CD4-positive, CD25-positive, alpha-beta regulatory T cell (primary cell): ENCODE measurements around the gene HLCS. TPM values are rescaled to one million over a fixed set of nuclear protein-coding genes. Genes with fewer than 3 reads are reported as not detected.

Experiments
- ATAC-seq, 2 donors: fragments of 150-1000 bp; cut with Tn5 transposase; one replicate each; pipeline ENCODE4 v1.10.0; 2021; ENCODE audit warnings: low read depth in 2 of 2, moderate number of reproducible peaks in 2 of 2, moderate library complexity in 1 of 2
- DNase-seq, 3 donors: peaks; one replicate each; pipeline versions ENCODE4 v3.0.0 to v3.0.0-alpha.2; 2012 to 2022; ENCODE audit warnings: mixed read lengths in 1 of 3
- H3K27ac ChIP-seq: one replicate; pipeline ENCODE4 v1.7.0; 2013; ENCODE audit warnings: mild to moderate bottlenecking, low read length; ENCODE audit not compliant: insufficient read depth, poor library complexity, severe bottlenecking
- H3K27me3 ChIP-seq: one replicate; pipeline ENCODE4 v1.7.0; 2013; ENCODE audit warnings: low read length; ENCODE audit not compliant: control insufficient read depth, insufficient read depth
- H3K36me3 ChIP-seq: one replicate; pipeline ENCODE4 v1.7.0; 2013; ENCODE audit warnings: mild to moderate bottlenecking, low read length, moderate library complexity; ENCODE audit not compliant: control insufficient read depth, insufficient read depth
- H3K4me1 ChIP-seq: 2 replicates; pipeline ENCODE4 v1.7.0; 2013; ENCODE audit warnings: mild to moderate bottlenecking, low read length; ENCODE audit not compliant: insufficient read depth, control insufficient read depth, poor library complexity, severe bottlenecking
- H3K4me3 ChIP-seq: one replicate; pipeline ENCODE4 v1.7.0; 2013; ENCODE audit warnings: low read depth, mild to moderate bottlenecking, low read length, moderate library complexity
- H3K9me3 ChIP-seq, 2 experiments: 1 replicate in 1 of 2; 2 replicates in 1 of 2; pipeline ENCODE4 v1.7.0; 2013; ENCODE audit warnings: low read length in 2 of 2, mild to moderate bottlenecking in 1 of 2, moderate library complexity in 1 of 2; ENCODE audit not compliant: control insufficient read depth in 2 of 2
- H3K27ac Mint-ChIP-seq, 3 donors: one replicate each; pipeline ENCODE4 v1.8.0; 2020 to 2022; ENCODE audit warnings: mild to moderate bottlenecking in 3 of 3, mixed read lengths in 3 of 3, moderate library complexity in 2 of 3
- H3K27me3 Mint-ChIP-seq: one replicate; pipeline ENCODE4 v1.8.0; 2022; ENCODE audit warnings: mild to moderate bottlenecking, mixed read lengths
- H3K36me3 Mint-ChIP-seq: one replicate; pipeline ENCODE4 v1.8.0; 2020; ENCODE audit warnings: mixed read lengths
- H3K4me1 Mint-ChIP-seq, 4 donors: one replicate each; pipeline ENCODE4 v1.8.0; 2020 to 2022; ENCODE audit warnings: mixed read lengths in 4 of 4, mild to moderate bottlenecking in 1 of 4
- H3K4me3 Mint-ChIP-seq, 4 donors: one replicate each; pipeline ENCODE4 v1.8.0; 2020 to 2022; ENCODE audit warnings: mild to moderate bottlenecking in 4 of 4, mixed read lengths in 4 of 4, moderate library complexity in 3 of 4
- H3K9me3 Mint-ChIP-seq, 7 donors: one replicate each; pipeline ENCODE4 v1.8.0; 2020 to 2022; ENCODE audit warnings: mixed read lengths in 7 of 7, mild to moderate bottlenecking in 3 of 7, moderate library complexity in 2 of 7
- polyA plus RNA-seq, 4 donors: library from polyadenylated mRNA; unstranded; fragments of 300-500 nt; fragmentation: Illumina TruSeq; gene quantifications; one replicate each; pipeline ENCODE4 v1.2.3, GENCODE V29; 2021
- total RNA-seq: library from RNA; stranded (reverse); gene quantifications from one replicate; pipeline ENCODE4 v1.2.3, GENCODE V29; 2022

The HLCS gene
- total and polyA plus RNA-seq, 5 donors from 2014 or later, result 5.2 to 13.6 (median 11.0) TPM

DNA sequence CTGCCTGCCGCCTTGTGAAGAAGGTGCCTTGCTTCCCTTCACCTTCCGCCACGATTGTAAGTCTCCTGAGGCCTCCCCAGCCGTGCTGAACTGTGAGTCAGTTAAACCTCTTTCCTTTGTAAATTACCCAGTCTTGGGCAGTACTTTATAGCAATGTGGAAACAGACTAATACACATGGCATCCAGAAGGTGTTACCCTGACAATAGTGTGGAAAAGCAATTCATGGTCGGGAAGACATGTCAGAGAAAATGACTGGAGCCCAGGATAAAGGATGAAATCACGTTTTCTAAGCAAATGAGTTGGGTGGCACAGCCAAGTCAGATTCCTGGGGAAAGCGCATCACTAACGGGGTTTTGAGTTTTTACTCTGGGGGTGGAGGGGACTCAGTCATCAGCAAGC lies 76.4 kb downstream of the HLCS start:
- Histone ChIP-seq H3K36me3 (peaks cover 12% of the 10 kb centered on the region), H3K4me3 (no peak overlapping the region), H3K9me3 (no peaks in the 10 kb centered on the region), H3K4me1 (no peaks in the 10 kb centered on the region), H3K27ac (no peak overlapping the region), H3K27me3 (no peaks in the 10 kb centered on the region)
- DNase-seq, result no peak
- peaks cover 48% of the 10 kb centered on the region for H3K36me3 Mint-ChIP-seq
- peaks cover 0 to 2% (median 0%) of the 10 kb centered on the region in 4 donors for H3K4me1 Mint-ChIP-seq
- ATAC-seq, result no peak
- no peaks in the 10 kb centered on the region for H3K9me3 Mint-ChIP-seq
- H3K4me3 Mint-ChIP-seq, result no peak overlapping the region
- no peak overlapping the region for H3K27ac Mint-ChIP-seq
- H3K27me3 Mint-ChIP-seq, result no peaks in the 10 kb centered on the region

DNA sequence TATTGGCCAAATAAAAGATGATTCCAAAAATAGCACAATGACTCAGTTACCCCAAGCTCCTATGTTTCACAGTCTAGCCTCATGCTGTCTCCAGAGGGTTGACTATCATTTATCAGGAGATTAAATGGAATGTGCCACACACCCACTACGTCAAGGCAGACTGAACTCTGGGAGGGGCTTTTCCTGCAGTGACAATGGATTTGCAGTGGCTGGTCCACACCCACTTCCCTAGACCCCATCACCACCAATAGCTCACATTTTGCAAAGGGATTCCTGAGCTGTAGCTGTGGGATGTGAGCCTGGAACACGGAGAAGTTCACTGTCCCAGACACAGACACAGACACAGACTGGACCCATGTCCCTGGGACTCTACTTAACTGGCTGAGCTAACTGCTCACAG lies 77.1 kb downstream of the HLCS start:
- H3K4me3 Mint-ChIP-seq, result no peak overlapping the region
- H3K27ac ChIP-seq, result no peak overlapping the region
- H3K36me3 Mint-ChIP-seq, result peaks cover 48% of the 10 kb centered on the region
- H3K4me1 ChIP-seq, result no peaks in the 10 kb centered on the region
- H3K4me1 Mint-ChIP-seq, result peaks cover 0 to 2% (median 0%) of the 10 kb centered on the region in 4 donors
- H3K27me3 ChIP-seq, result no peaks in the 10 kb centered on the region
- no peak overlapping the region for H3K4me3 ChIP-seq
- H3K9me3 ChIP-seq, result peaks cover under 1% of the 10 kb centered on the region in 2 experiments
- H3K9me3 Mint-ChIP-seq, result peaks cover 0 to 4% (median 0%) of the 10 kb centered on the region in 7 donors
- peaks cover 10% of the 10 kb centered on the region for H3K36me3 ChIP-seq
- no peak overlapping the region for H3K27ac Mint-ChIP-seq
- no peak for DNase-seq
- no peak for ATAC-seq
- no peaks in the 10 kb centered on the region for H3K27me3 Mint-ChIP-seq

- Histone ChIP-seq H3K27me3 (no peaks in the 10 kb centered on the region), H3K36me3 (peaks cover 7% of the 10 kb centered on the region), H3K9me3 (peaks cover 6 to 10% of the 10 kb centered on the region in 2 experiments), H3K4me1 (no peaks in the 10 kb centered on the region), H3K4me3 (no peak overlapping the region), H3K27ac (no peak overlapping the region)
- no peak for ATAC-seq
- H3K27me3 Mint-ChIP-seq, result no peaks in the 10 kb centered on the region
- H3K4me1 Mint-ChIP-seq, result peaks cover 0 to 2% (median 0%) of the 10 kb centered on the region in 4 donors
- no peak overlapping the region for H3K4me3 Mint-ChIP-seq
- peaks cover 51% of the 10 kb centered on the region for H3K36me3 Mint-ChIP-seq
- peaks cover 0 to 14% (median 2%) of the 10 kb centered on the region in 7 donors for H3K9me3 Mint-ChIP-seq
- peak overlapping the region in 1 of 3 donors; percentile 59 for H3K27ac Mint-ChIP-seq
- DNase-seq, result no peak
These were observed 78.0 kb downstream of the HLCS start for GRCh38 chr21:36888466-36888865.

DNA sequence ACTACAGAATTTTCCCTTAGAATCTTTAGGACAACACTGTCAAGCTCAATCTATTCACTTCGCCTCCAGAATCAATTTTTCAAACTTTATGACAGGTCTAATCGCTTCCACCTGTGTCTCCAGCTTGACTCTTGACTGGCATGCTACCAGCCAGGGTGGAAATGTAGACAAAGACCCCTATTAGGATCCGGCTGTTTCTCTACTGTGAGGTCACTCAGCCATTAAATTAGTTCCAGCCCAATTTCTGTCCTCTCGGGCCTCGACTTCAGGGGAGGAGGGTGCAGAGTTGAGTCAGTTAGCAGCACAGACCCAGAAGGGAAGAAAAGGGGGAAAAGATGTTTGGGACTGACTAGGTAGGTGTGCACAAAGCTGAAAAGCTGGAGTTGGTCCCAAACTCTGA lies 78.5 kb downstream of the HLCS start:
- Mint-ChIP-seq H3K9me3 (peaks cover 0 to 14% (median 2%) of the 10 kb centered on the region in 7 donors), H3K27ac (no peak overlapping the region), H3K4me1 (peaks cover 0 to 2% (median 0%) of the 10 kb centered on the region in 4 donors), H3K4me3 (no peak overlapping the region), H3K27me3 (no peaks in the 10 kb centered on the region), H3K36me3 (peaks cover 56% of the 10 kb centered on the region)
- Histone ChIP-seq H3K4me1 (no peaks in the 10 kb centered on the region), H3K4me3 (no peak overlapping the region), H3K27me3 (no peaks in the 10 kb centered on the region), H3K27ac (no peak overlapping the region), H3K9me3 (peaks cover 6 to 12% of the 10 kb centered on the region in 2 experiments), H3K36me3 (peaks cover 7% of the 10 kb centered on the region)
- ATAC-seq, result no peak
- no peak for DNase-seq

DNA sequence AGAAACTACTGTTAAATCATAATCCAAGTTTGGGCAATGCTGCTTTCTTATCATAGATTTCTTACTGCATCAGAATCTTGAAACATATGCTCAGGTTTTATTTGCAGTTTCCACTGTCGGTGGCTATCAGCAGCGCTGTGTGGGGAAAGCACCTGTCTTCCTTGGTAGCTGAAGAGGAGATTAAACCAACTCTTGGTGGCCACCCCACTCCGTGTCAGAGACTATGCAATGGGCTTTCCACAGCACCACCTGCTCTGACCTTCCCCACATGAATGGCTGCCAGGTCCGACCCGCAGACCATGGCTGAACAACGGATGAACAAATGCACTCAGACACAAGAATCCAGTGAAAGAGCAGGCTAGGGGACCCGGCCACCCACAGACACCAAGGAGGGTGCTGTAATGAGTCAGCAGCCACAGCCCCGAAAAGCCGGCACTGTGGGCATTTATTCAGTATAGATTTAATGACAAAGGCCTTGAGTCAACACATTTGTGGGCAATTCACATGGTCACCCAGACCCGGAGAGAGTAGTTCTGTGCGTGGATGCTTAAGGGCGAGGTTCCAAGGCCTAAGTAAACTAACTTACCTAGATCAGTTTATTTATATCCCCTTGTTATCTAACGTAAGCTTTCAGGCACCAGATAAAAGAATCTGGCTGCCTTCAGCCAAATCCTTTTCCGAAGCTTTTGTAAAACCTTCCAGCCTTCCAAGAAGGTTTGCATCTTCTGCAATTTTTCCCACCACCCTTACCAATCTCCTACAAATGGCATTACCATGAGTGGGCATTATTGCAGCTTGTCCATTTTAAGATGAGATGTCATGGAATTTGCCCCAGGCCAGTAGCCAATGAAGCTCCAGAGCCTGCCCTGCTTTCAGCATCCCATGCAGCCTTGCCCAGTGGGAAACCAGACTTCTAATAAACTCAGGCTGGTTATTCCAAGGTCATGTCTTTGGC lies 82.7 kb downstream of the HLCS start:
- ATAC-seq (no peak), DNase-seq (no peak)
- Mint-ChIP-seq H3K27me3 (no peaks in the 10 kb centered on the region), H3K9me3 (peaks cover 0 to 17% (median 3%) of the 10 kb centered on the region in 7 donors), H3K36me3 (peaks cover 43% of the 10 kb centered on the region), H3K27ac (no peak overlapping the region), H3K4me1 (no peaks in the 10 kb centered on the region), H3K4me3 (no peak overlapping the region)
- Histone ChIP-seq H3K27me3 (no peaks in the 10 kb centered on the region), H3K36me3 (peaks cover 3% of the 10 kb centered on the region), H3K4me1 (no peaks in the 10 kb centered on the region), H3K9me3 (peaks cover 6 to 12% of the 10 kb centered on the region in 2 experiments), H3K4me3 (no peak overlapping the region), H3K27ac (no peak overlapping the region)

DNA sequence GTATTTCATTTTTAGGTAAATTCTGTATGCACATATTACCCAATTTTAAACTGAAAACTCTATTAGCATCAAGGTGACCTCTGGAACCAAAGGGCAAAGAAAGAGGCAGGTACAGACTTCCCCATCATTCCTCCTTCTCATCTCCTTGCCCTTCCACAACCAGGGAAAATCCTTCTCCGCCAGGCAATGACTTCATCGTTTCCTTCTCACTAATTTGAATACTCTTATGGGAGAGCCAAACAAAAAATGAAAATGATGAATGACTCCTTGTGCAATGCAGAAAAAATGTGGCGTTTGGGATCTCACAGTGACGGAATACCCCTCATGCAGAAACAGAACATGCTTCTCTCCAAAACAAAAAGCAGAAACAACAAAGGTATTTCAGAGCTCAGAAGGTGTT lies 83.7 kb downstream of the HLCS start:
- Histone ChIP-seq H3K36me3 (peaks cover 3% of the 10 kb centered on the region), H3K27me3 (no peaks in the 10 kb centered on the region), H3K4me3 (no peak overlapping the region), H3K9me3 (peaks cover 8 to 12% of the 10 kb centered on the region in 2 experiments), H3K27ac (no peak overlapping the region), H3K4me1 (no peaks in the 10 kb centered on the region)
- ATAC-seq (no peak), DNase-seq (no peak)
- peaks cover 0 to 20% (median 5%) of the 10 kb centered on the region in 7 donors for H3K9me3 Mint-ChIP-seq
- no peaks in the 10 kb centered on the region for H3K4me1 Mint-ChIP-seq
- no peak overlapping the region for H3K27ac Mint-ChIP-seq
- peak overlapping the region in 1 of 4 donors; percentile 76 for H3K4me3 Mint-ChIP-seq
- H3K36me3 Mint-ChIP-seq, result peaks cover 47% of the 10 kb centered on the region
- no peaks in the 10 kb centered on the region for H3K27me3 Mint-ChIP-seq

- no peak overlapping the region for H3K27ac Mint-ChIP-seq
- H3K36me3 Mint-ChIP-seq, result peaks cover 54% of the 10 kb centered on the region
- no peak overlapping the region for H3K4me3 Mint-ChIP-seq
- H3K9me3 Mint-ChIP-seq, result peaks cover 0 to 22% (median 5%) of the 10 kb centered on the region in 7 donors
- Histone ChIP-seq H3K9me3 (peaks cover 8 to 12% of the 10 kb centered on the region in 2 experiments), H3K36me3 (no peaks in the 10 kb centered on the region), H3K4me1 (no peaks in the 10 kb centered on the region), H3K4me3 (no peak overlapping the region), H3K27me3 (no peaks in the 10 kb centered on the region), H3K27ac (no peak overlapping the region)
- DNase-seq (no peak), ATAC-seq (no peak)
- H3K27me3 Mint-ChIP-seq, result no peaks in the 10 kb centered on the region
- H3K4me1 Mint-ChIP-seq, result peaks cover 0 to 2% (median under 1%) of the 10 kb centered on the region in 4 donors
These were observed 85.2 kb downstream of the HLCS start for GRCh38 chr21:36881228-36881627.
